HCEC 1CT (cell line): ENCODE results near the gene DES.
"Not testable (repeated sequence)": the region's sequence is repeated elsewhere in the genome, so short reads cannot be mapped to it uniquely, and the experiment has no call there.

Source experiments
- DNase-seq: peaks from one replicate; pipeline ENCODE4 v3.0.0-alpha.2; 2017

DES gene

DNA sequence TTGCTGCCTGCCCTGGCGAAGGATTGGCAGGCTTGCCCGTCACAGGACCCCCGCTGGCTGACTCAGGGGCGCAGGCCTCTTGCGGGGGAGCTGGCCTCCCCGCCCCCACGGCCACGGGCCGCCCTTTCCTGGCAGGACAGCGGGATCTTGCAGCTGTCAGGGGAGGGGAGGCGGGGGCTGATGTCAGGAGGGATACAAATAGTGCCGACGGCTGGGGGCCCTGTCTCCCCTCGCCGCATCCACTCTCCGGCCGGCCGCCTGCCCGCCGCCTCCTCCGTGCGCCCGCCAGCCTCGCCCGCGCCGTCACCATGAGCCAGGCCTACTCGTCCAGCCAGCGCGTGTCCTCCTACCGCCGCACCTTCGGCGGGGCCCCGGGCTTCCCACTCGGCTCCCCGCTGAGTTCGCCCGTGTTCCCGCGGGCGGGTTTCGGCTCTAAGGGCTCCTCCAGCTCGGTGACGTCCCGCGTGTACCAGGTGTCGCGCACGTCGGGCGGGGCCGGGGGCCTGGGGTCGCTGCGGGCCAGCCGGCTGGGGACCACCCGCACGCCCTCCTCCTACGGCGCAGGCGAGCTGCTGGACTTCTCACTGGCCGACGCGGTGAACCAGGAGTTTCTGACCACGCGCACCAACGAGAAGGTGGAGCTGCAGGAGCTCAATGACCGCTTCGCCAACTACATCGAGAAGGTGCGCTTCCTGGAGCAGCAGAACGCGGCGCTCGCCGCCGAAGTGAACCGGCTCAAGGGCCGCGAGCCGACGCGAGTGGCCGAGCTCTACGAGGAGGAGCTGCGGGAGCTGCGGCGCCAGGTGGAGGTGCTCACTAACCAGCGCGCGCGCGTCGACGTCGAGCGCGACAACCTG lies at the start of gene DES:
DES (plus strand) TSS at position 223 of the 857 bp plus-strand sequence; CDS start at position 309, 86 bp downstream.
- no peak for DNase-seq

DNA sequence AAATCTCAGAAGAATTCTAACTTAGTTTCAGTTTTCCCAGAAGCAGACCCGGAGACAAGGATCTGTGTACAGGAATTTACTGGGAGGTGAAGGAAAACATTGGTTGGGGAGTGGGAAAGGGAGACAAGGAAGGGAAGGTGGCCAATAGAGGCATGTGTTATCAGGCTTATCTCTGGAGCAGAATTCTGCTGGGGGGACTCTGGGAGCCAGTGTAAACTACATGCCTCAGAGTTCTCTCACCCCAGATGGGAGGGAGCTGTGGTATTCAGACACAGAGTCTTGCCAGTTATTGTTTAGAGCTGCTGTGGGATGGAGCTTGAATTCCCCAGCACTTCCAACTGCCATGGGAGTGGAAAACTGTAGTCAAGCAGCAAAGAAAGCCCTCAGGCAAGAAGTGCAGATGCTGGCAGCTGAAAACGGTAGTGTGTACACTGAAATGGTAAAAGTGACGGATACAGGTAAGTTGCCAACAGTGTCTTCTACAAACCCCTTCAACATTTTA lies 49.4 kb upstream of the DES start:
- DNase-seq: no peak

DNA sequence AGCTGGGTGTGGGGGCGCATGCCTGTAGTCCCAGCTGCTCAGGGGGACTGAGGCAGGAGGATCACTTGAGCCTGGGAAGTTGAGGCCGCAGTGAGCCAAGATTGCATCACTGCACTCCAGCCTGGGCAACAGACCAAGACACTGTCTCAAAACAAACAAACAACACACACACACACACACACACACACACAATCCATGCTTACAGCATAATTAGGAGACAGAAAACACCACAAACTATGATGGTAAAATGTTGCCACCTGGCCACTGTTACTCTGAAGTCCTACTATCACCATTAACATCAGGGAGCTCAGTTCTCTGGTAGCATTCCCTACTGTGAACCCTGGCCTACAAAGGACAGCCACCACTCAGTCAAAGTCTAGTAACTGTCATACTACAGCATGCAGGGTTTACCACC lies 48.7 kb upstream of the DES start:
- peak; percentile 31 for DNase-seq

DNA sequence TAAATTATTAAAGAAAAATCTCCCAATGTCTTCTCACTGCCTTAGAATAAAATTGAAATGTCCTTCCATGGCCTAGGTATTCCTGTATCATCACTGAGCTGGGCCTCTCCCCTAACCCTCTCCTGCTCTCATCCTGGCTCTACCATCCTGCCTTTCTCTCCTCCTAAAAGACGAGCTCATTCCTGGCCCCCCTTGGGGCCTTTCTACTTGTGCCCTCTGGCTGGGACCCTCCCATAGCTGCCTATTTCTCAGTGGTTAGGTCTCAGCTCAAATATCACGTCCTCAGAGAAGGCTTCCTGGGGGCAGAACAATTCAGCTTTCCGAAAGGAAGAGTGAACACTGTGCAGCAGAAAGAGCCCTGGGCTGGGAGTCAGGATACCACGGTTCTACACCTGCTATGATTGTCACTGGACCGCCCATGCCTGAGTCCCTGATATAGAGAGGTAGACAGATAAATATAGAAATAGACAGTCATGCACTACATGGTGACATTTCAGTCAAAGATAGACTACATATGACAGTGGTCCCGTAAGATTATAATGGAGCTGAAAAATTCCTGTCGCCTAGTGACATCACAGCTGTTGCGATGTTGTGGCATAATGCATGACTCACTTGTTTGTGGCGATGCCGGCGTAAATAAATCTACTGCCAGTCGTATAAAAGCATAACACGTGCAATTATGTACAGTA lies 39.9 kb upstream of the DES start:
- no peak for DNase-seq

DNA sequence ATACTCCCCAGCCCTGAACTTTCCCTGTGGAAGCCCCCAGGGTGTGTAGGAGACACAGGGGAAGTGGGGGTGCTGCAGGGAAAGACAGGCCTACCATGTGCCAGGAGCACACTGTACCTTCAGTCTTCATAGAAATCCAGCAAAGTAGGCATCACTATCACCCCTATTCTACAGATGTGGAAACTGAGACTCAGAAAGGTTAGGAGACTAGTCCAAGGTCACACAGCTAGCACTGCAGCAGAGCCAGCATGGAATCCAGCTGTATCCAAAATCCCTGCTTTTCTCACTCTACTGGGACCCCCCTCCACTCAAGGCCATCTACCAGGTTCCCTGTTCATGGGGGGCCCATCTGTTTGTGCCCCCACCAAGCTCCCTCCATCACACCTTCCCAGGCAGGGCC lies 37.3 kb upstream of the DES start:
- no peak for DNase-seq

DNA sequence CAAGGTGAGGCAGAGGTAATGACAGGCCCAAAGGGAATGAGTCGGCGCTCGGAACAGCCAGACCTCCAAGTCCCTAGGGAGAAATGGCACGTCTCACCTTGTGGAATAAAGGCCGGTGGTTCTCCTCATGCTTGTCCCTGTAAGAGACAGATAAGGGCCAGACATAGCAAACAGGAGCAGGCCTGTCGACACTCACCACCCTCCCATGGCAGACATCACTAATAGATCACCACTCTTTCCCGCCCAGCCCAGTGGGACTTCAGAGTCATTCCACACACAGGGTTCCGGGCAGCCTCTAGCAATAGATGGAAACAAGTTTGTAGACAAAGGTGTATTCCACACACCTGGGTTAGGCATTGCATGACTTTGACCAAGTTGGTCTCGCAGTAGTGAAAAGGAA lies 36.7 kb upstream of the DES start:
- DNase-seq: no peak

DNA sequence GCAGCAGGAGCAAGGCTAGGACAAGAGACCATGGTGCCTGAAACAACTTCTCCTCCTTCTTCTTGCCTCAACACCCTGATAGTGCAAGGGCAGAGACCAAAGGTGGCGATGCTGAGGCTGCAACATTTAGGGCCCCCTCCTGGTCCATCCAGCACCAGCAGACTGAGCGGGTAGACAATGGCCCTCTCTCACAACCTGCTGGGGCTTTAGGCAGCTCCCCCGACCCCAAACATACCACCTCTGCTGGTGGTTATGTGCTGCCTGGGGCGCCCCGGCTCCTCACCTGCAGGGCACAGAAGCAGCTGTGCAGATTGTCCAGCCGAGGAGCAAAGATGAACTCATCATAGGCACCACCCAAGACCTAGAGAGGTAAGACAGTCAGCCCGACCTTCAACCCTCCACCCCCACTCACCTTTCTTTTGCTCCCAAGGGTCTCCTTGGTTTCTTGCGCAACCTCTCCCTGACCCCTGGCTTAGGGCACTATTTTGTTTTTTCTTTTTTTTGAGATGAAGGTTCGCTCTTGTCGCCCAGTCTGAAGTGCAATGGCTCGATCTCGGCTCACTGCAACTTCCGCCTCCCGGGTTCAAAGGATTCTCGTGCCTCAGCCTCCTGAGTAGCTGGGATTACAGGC lies 34.0 kb upstream of the DES start:
- no peak for DNase-seq

DNA sequence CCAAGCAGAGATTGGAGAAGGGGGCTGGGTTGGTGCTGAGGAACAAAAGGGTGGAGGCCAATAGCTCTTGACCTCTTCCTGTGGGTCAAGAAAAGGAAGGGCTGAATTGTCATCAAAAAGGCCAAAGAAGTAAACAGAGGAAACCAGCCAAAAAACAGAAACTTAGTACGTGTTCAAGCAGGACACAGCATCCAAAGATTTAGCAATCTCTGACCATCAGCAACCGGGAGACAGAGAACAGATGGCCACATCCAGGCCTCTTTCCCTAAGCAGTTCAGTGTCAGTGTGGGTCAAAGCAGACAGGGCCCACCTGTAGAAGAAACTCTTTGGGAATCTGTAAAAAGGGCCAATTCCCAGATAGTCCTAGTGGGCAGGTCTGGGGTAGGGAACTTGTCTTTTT lies 33.3 kb upstream of the DES start:
- DNase-seq: peak; percentile 40

DNA sequence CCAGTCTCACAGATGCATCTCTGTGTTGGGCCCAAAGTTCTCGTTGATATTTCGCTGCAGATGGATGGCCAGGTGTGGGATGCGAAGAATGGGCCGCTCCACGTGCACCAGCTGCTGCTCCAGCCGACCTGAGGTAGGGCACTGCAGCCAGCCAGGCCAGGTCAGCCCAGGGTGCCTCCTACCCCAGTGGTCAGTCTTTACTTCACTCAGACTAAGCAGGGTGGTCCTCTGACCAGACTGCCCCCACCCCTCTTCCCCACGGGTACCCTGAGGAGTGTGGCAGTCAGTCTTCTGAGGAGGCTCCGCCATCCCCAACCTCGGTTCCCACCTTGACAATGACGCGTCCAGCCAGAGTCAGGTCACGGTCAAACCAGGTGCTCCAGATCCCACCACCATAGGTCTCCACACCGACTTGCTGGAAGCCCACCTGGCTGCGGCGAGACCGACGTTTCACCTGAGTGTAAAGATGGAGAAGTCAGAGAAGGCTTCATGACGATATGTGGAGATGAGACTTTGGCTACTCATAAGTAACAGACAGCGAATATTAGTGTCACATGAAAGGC lies 32.1 kb upstream of the DES start:
- DNase-seq: no peak

DNA sequence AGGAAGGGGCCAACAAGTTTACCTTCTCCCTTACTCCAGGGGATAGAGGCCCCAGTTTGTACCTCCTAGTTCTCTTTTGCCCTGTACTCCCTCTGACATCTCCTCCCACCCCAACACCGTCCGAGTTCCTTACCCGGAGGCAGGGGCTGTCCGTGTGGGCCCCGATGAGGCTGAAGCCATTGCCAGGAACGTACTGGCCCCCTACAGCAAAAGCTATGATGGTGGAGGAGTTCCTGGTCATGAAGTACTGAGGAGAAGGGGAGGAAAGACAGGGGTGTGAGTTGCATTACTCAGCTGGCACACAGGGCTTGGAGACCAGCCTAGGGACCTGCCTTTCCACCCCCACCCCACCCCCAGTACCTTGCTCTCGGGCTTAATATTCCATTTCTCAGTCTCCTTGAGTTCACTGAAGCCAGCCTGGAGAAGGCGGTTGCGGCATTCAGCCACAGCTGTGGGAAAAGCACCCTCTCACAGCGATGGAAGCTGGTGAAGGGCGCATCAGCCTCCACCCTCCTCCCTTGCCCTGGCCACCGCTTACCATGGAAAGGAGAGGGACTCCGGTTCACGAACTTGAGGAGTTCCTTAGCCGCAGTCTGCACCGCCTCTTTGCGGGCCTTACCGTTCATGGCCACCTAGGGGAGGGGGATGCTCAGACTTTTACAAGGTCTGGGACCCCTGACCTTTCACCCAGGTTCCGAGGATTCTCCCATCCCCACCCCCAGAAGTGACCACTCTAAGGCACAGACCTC lies 31.5 kb upstream of the DES start:
- no peak for DNase-seq

DNA sequence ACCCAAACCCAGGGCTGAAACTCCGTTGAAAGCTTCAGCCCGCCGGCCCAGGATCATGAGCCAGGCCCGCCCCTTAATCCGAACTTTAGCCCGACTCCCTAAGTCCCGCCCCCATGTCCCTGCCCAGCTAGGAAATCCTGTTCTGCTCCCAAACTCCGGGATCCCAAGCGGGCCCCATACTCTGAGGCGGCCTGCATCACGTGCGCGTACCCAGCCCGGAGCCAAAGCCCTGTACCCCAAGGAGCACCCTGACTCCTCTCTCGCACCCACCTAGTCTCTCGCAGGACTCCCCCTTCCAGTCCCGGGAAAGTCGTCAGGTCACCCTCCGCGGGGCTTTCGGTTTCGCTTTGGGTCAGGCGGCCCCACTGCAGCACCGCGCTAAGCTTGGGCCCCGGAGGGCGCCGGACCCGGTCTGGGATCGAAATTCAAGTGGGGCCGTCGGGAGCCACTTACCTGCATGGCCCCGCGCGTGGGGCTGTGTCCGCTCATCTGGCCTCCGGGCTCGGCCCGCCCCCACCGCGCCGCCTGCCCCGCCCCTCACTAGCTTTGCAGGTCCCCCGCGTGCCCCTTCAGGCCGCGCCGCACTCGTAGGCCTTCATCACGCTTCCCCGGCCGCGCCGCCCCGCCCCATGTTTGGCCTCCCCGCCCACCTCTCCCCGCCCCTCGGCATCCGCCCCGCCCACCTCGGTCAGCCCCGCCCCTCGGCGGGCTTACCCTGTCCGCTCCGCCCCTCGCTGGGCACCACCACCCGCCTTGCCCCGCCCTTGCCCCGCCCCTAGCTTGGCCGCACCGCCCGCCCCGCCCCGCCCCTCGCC lies 30.7 kb upstream of the DES start, which contains the start of gene DNPEP:
DNPEP (minus strand) TSS at position 607 of the 815 bp plus-strand sequence; CDS start at position 489, 118 bp downstream.
- peak; percentile 88 for DNase-seq

DNA sequence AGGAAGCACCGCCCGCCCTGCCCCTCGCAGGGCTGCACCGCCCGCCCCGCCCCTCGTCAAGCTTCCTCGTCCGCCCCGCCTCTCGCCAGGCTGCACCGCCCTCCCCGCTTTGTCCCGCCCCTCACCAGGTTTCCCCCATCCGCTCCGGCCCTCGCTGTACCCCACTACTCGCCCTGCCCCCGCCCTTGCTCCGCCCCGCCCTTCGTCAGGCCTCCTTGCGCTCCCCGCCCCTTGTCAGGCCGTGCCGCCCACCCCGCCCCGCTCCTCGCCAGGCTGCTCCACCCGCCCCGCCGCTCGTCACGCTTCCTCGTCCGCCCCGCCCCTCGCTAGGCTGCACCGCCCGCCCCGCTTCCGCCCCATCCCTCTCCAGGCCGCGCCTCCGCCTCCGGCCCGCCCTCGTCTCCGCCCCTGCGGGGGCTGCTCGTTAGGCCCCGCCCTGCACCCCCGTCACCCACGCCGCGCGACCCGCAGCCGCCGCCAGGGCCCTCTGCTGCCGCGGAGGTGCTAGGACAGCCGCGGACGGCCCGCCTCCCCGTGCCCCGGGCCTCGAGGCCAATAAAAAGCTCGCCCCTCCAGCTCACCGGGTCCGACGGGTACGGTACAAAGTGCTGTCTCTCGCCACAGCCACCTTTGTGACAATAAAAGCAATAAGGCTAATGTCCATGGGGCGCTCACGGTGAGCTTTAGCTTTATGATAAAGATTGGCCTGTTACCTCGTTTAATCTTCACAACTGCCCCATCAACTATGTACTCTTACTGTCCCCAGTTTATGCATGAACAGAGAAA lies 29.9 kb upstream of the DES start:
- peak; percentile 96 for DNase-seq

DNA sequence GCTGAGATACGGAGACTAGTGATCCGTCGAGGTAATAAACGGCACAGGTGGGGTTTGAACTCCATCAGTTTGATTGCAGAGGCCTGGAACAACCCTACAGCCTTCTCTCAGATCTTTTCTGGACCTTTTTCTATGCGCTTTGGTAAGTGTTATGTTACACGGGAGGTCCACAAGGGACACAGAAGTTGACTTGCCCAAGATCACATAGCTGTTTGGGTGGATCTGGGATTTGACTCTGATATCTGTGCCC lies 29.3 kb upstream of the DES start:
- DNase-seq: no peak

DNA sequence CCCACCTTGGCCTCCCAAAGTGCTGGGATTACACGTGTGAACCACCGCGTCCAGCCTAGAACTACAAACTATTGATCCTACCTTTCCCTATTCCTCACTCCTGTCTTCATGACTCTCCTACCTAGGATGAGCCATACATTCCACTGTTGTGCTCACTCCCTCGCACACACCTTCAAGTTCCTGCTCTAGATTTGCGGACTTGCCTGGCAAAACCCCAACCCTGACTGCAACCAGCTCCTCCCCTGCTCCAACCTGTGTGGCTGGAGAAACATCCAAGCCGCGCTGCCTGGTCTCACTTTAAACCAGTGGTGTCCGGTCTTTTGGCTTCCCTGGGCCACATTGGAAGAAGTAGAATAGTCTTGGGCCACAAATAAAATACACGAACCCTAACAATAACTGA lies 25.4 kb upstream of the DES start:
- DNase-seq: no peak

DNA sequence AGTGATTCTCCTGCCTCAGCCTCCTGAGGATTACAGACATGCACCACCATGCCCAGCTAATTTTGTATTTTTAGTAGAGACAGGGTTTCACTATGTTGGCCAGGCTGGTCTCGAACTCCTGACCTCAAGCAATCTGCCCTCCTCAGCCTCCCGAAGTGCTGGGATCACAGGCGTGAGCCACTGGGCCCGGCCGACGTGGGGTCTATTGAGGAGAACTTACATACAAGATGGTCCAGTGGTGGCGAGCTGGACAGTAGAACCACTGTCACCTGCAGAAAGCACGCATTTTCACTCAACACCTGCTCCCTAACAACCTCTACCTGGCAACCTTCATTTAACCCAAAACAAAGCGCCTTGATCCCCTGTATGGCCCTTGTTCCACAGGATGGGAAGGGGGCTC lies 23.1 kb upstream of the DES start:
- not testable (repeated sequence) for DNase-seq

DNA sequence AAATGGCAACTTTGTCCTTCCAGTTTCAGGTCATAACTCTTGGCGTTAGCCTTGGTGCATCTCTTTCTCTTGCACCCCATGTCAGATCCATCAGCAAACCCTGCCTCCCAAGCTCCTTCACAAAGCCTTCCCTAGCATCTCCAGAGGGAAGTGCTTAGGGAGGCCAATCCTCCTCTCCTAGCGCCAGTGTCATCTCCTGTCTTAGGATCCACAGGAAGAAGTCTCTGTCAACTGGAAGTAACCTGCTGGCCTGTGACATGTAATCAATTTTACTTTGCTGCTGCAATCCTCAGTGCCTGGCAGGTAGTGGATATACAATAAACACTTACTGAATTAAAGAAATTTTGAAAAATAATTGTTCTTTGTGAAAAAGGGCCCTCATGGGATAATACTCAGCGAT lies 22.6 kb upstream of the DES start:
- DNase-seq: no peak

DNA sequence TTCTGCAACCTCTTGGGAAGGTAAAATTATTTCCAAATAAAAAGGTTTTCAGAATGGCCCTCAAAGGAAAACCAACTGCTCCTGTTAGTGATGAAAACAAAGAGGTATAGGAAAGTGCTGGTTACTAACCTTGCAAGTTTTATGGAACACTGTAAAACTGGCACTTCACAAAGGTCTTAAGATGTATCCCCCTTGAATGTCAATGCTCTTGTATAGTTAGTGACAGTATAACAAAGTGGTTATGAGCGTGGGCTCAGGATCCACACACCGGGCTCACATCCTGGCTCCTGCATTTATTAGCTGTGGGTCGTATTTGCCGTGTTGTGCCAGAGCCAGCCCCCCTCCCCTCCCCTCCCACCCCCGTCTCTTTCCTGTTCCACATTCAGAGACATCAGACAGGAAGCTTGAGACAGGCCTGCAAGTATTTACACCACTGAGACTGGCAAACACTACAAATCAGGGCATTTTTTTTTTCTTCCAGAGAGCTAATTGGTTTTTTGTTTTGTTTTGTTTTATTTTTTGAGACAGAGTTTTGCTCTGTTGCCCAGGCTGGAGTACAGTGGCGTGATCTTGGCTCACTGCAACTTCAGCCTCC lies 21.2 kb upstream of the DES start:
- no peak for DNase-seq

DNA sequence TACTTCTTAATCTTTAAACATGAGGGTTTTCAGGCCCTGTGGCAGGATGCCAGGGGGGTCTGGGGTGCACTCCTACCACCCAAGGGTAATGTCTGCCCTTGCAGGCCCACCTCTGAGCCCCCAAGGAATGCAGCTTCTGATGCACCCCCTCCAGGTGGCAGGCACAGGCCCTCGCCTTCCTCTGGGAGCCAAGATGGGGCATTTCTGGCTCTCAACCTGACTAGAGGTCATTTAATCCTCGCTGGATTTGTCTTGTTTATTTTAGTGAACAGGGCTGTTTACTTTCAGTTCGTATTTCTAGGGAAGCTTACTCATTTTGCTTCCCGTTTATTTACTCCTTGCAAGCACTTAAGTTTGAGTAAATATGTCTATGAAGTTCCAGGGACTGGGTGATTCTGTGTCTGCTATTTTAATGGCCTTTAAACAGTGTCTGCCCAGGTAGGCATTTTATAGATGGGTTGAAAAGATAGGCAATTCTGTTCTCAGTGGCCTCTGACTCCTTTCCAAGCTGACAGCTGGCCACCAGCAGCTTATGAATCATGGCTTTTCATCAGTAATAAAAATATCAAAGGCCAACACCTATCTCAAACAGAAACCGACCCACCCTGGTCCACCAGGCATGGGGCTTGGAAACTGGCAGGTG lies 19.3 kb upstream of the DES start:
- DNase-seq: peak; percentile 65

DNA sequence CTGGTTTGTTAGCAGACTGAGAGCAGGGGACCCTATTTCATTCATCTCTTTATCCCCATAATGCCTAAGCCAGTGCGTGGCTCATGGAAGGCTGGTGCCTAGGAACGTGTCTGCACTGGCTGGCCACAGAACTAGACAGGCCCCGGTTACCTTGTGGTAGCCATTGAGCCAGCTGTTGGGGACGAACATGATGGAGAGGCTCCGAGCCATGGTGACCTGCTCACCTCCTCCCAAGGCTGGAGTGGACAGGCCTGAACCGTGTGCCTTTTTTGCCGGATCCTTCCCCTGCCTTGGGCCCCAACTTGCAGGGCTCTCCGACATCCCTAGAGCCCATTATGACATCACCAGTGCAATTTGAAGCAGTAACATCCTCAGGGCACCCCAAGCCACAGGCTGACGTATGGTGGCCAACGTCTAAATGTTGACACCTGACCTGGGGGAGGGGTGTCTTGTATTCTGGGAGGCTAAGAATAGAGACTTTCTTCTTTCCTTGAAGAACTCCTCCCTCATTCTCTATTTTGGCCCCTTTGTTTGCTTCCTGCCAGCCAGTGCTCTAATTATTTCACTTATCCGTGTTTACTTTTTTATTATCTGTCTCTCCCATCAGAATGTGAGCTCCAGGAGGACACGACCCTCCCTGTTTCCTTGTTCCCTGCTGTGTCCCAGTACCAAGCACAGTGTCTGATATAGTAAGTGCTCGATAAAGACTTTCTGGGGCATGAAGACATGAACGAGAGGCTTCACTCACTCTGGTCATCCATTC lies 18.3 kb upstream of the DES start:
- DNase-seq: no peak
